Fibroblast of lung (primary cell): Measurements from ENCODE around the gene ANO10. TPM values are rescaled to one million over a fixed set of nuclear protein-coding genes. Genes with fewer than 3 reads are reported as not detected.
"Not testable (repeated sequence)": the region's sequence is repeated elsewhere in the genome, so short reads cannot be mapped to it uniquely, and the experiment has no call there.

Source experiments
- DNase-seq, 2 donors: peaks; one replicate each; pipeline versions ENCODE4 v3.0.0 to v3.0.0-alpha.2; 2010; ENCODE audit warnings: low read depth in 2 of 2
- H2AFZ ChIP-seq: 2 replicates; pipeline ENCODE4 v1.5.1; 2012; ENCODE audit warnings: low read length, control low read depth, inconsistent platforms
- H3K27ac ChIP-seq: 2 replicates; pipeline ENCODE4 v1.5.1; 2011; ENCODE audit warnings: low read length, control low read depth; ENCODE audit not compliant: insufficient read depth
- H3K27me3 ChIP-seq: 2 replicates; pipeline ENCODE4 v1.5.1; 2011; ENCODE audit warnings: mild to moderate bottlenecking, low read length; ENCODE audit not compliant: control insufficient read depth, insufficient read depth
- H3K36me3 ChIP-seq: 2 replicates; pipeline ENCODE4 v1.5.1; 2011; ENCODE audit warnings: low read length; ENCODE audit not compliant: control insufficient read depth, insufficient read depth
- H3K4me1 ChIP-seq: 2 replicates; pipeline ENCODE4 v1.5.1; 2011; ENCODE audit warnings: low read length; ENCODE audit not compliant: control insufficient read depth, insufficient read depth; ENCODE audit errors: extremely low read depth
- H3K4me2 ChIP-seq: 2 replicates; pipeline ENCODE4 v1.5.1; 2011; ENCODE audit warnings: low read length, control low read depth; ENCODE audit not compliant: insufficient read depth; ENCODE audit errors: extremely low read depth
- H3K4me3 ChIP-seq, 4 experiments: fragments of 200-600 bp in 1 of 4; sonication (generic) in 1 of 4; replicated peaks in 1 of 4; 2 replicates each; pipeline ENCODE4 v1.5.1; 2011 to 2016; ENCODE audit warnings: low read length in 4 of 4, low read depth in 3 of 4, mild to moderate bottlenecking in 3 of 4, control low read depth in 2 of 4, inconsistent platforms in 1 of 4, mixed read lengths in 1 of 4; ENCODE audit not compliant: insufficient read depth in 1 of 4; ENCODE audit errors: control extremely low read depth in 1 of 4
- H3K79me2 ChIP-seq: 2 replicates; pipeline ENCODE4 v1.5.1; 2012; ENCODE audit warnings: mild to moderate bottlenecking, low read length, inconsistent platforms; ENCODE audit not compliant: control insufficient read depth, insufficient read depth
- H3K9ac ChIP-seq: 2 replicates; pipeline ENCODE4 v1.5.1; 2011; ENCODE audit warnings: mild to moderate bottlenecking, low read length, control low read depth; ENCODE audit not compliant: insufficient read depth
- H3K9me3 ChIP-seq: 2 replicates; pipeline ENCODE4 v1.5.1; 2012; ENCODE audit warnings: low read depth, low read length; ENCODE audit not compliant: control insufficient read depth, insufficient read depth
- H4K20me1 ChIP-seq: 2 replicates; pipeline ENCODE4 v1.5.1; 2011; ENCODE audit warnings: low read length; ENCODE audit not compliant: control insufficient read depth, insufficient read depth; ENCODE audit errors: extremely low read depth
- CTCF ChIP-seq, 2 donors: IDR thresholded peaks in 1 of 2; conservative IDR thresholded peaks in 1 of 2; 1 replicate in 1 of 2; 2 replicates in 1 of 2; pipeline ENCODE4 v1.5.1; 2011 to 2012; ENCODE audit warnings: low read length in 2 of 2, control low read depth in 1 of 2, inconsistent platforms in 1 of 2, low read depth in 1 of 2, mild to moderate bottlenecking in 1 of 2
- EZH2 ChIP-seq: IDR thresholded peaks from 2 replicates; pipeline ENCODE4 v1.5.1; 2012; ENCODE audit warnings: low read length, control low read depth, mild to moderate bottlenecking; ENCODE audit errors: missing control alignments
- polyA plus RNA-seq, 2 donors: library from polyadenylated mRNA; depleted of rRNA in 1 of 2; stranded (reverse) in 1 of 2; unstranded in 1 of 2; fragments of >200 nt; gene quantifications; 2 replicates each; pipeline ENCODE4 v1.2.1, GENCODE V29; 2011 to 2012; ENCODE audit warnings: missing spikeins in 1 of 2
- total RNA-seq: library from RNA; depleted of rRNA; stranded (reverse); fragments of >200 nt; gene quantifications from 2 replicates; pipeline ENCODE4 v1.2.1, GENCODE V29; 2014

The ANO10 gene
- total and polyA plus RNA-seq, 2 donors (not counting 1 experiment from before 2014, with no cell fraction given) = 103 to 138 TPM

GRCh38 chr3:43481375-43481774 lies 140.4 kb downstream of the ANO10 start:
- no peak overlapping the region for H3K4me2 ChIP-seq
- DNase-seq = no peak
- H3K27ac ChIP-seq = no peak overlapping the region
- H3K79me2 ChIP-seq = no peaks in the 10 kb centered on the region
- TF ChIP-seq CTCF (conservative IDR thresholded peaks at IDR 0.05 in 1 of 2, IDR thresholded peaks at IDR 0.05 in 1 of 2; ENCODE audit: low read depth in 1 of 2, low read length in 2 of 2) (no peak), EZH2 (no peak)
- no peaks in the 10 kb centered on the region for H3K27me3 ChIP-seq
- no peaks in the 10 kb centered on the region for H4K20me1 ChIP-seq
- no peak overlapping the region for H3K4me3 ChIP-seq
- no peaks in the 10 kb centered on the region for H3K9me3 ChIP-seq
- no peak overlapping the region for H3K9ac ChIP-seq
- peaks cover 3% of the 10 kb centered on the region for H3K4me1 ChIP-seq
- H3K36me3 ChIP-seq = no peaks in the 10 kb centered on the region
- no peak overlapping the region for H2AFZ ChIP-seq

GRCh38 chr3:43478839-43479238 lies 143.0 kb downstream of the ANO10 start:
- not testable (repeated sequence) for H3K4me3 ChIP-seq, H3K79me2 ChIP-seq, H3K4me2 ChIP-seq, H3K9me3 ChIP-seq, H2AFZ ChIP-seq, H3K36me3 ChIP-seq, H3K9ac ChIP-seq, H3K4me1 ChIP-seq, H3K27me3 ChIP-seq, H4K20me1 ChIP-seq, H3K27ac ChIP-seq, DNase-seq

- no peak for TF ChIP-seq EZH2
- TF ChIP-seq CTCF (conservative IDR thresholded peaks at IDR 0.05 in 1 of 2, IDR thresholded peaks at IDR 0.05 in 1 of 2; ENCODE audit: low read depth in 1 of 2, low read length in 2 of 2) = peak in 1 of 2 donors; percentile 19
- Histone ChIP-seq H3K4me2 (no peak overlapping the region), H3K4me1 (peaks cover 3% of the 10 kb centered on the region), H4K20me1 (no peaks in the 10 kb centered on the region), H2AFZ (no peak overlapping the region), H3K79me2 (no peaks in the 10 kb centered on the region), H3K36me3 (no peaks in the 10 kb centered on the region), H3K4me3 (no peak overlapping the region), H3K27me3 (no peaks in the 10 kb centered on the region), H3K9me3 (no peaks in the 10 kb centered on the region), H3K9ac (no peak overlapping the region), H3K27ac (no peak overlapping the region)
- DNase-seq = peak; percentile 6 to 14
Observed at GRCh38 chr3:43478118-43478785, 143.6 kb downstream of the ANO10 start.
